ENCODE data around the gene CCDC69.
A peak's percentile ranks its signal among the peaks of the same experiment; 100 is the strongest.

Gene CCDC69

GRCh38 chr5:151157426-151158286, 66.2 kb downstream of the CCDC69 start, which contains the start of gene ANXA6:
Gene ANXA6, minus strand, starts transcription at chr5:151157779. Its CDS starts 9,878 bp downstream, at chr5:151147901.
- peak; percentile 76 for DNase-seq

- DNase-seq = peak; percentile 48
Measured at GRCh38 chr5:151156507-151157420, 67.1 kb downstream of the CCDC69 start.

- DNase-seq = peak; percentile 31
Measured at GRCh38 chr5:151155775-151156506, 68.0 kb downstream of the CCDC69 start.

GRCh38 chr5:151154931-151155774, 68.7 kb downstream of the CCDC69 start:
- peak; percentile 65 for DNase-seq

- DNase-seq = peak; percentile 69
Measured at GRCh38 chr5:151153766-151154272, 70.1 kb downstream of the CCDC69 start.

GRCh38 chr5:151153300-151153699, 70.6 kb downstream of the CCDC69 start:
- DNase-seq = peak; percentile 38

GRCh38 chr5:151151793-151152192, 72.1 kb downstream of the CCDC69 start:
- peak; percentile 82 for DNase-seq

- DNase-seq = peak; percentile 25
Measured at GRCh38 chr5:151151263-151151660, 72.6 kb downstream of the CCDC69 start.

GRCh38 chr5:151150471-151151262, 73.2 kb downstream of the CCDC69 start:
- DNase-seq = peak; percentile 74

- no peak for DNase-seq
Measured at GRCh38 chr5:151148583-151148982, 75.3 kb downstream of the CCDC69 start.

- DNase-seq = no peak
Measured at GRCh38 chr5:151147033-151147432, 76.9 kb downstream of the CCDC69 start.

GRCh38 chr5:151146061-151146460, 77.8 kb downstream of the CCDC69 start:
- DNase-seq = no peak

GRCh38 chr5:151144922-151145321, 79.0 kb downstream of the CCDC69 start:
- DNase-seq = no peak

GRCh38 chr5:151144275-151144674, 79.6 kb downstream of the CCDC69 start:
- DNase-seq = no peak

- DNase-seq = no peak
Measured at GRCh38 chr5:151143645-151144044, 80.2 kb downstream of the CCDC69 start.

- no peak for DNase-seq
Measured at GRCh38 chr5:151142933-151143332, 81.0 kb downstream of the CCDC69 start.

- peak; percentile 66 for DNase-seq
Measured at GRCh38 chr5:151141535-151141934, 82.4 kb downstream of the CCDC69 start.

GRCh38 chr5:151140686-151141459, 83.0 kb downstream of the CCDC69 start:
- DNase-seq = no peak

- DNase-seq = no peak
Measured at GRCh38 chr5:151139646-151140045, 84.2 kb downstream of the CCDC69 start.

GRCh38 chr5:151139015-151139414, 84.9 kb downstream of the CCDC69 start:
- DNase-seq = no peak

All from activated CD4-positive, alpha-beta T cell treated with anti-CD3 and anti-CD28 coated beads for 48 hours (primary cell).